HTR-8/SVneo (cell line): ENCODE results near the gene CENPB.
"Not testable (repeated sequence)": the region's sequence is repeated elsewhere in the genome, so short reads cannot be mapped to it uniquely, and the experiment has no call there.

Source experiments
- DNase-seq: peaks from one replicate; pipeline ENCODE4 v3.0.0; 2011; ENCODE audit warnings: low spot score, mixed read lengths; ENCODE audit not compliant: insufficient read length
- FAIRE-seq: peaks from 2 replicates; lab custom pipeline; 2011; peaks lifted over from hg19 to GRCh38; lab: Jason Lieb, UNC

Gene CENPB, protein sequence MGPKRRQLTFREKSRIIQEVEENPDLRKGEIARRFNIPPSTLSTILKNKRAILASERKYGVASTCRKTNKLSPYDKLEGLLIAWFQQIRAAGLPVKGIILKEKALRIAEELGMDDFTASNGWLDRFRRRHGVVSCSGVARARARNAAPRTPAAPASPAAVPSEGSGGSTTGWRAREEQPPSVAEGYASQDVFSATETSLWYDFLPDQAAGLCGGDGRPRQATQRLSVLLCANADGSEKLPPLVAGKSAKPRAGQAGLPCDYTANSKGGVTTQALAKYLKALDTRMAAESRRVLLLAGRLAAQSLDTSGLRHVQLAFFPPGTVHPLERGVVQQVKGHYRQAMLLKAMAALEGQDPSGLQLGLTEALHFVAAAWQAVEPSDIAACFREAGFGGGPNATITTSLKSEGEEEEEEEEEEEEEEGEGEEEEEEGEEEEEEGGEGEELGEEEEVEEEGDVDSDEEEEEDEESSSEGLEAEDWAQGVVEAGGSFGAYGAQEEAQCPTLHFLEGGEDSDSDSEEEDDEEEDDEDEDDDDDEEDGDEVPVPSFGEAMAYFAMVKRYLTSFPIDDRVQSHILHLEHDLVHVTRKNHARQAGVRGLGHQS

DNA sequence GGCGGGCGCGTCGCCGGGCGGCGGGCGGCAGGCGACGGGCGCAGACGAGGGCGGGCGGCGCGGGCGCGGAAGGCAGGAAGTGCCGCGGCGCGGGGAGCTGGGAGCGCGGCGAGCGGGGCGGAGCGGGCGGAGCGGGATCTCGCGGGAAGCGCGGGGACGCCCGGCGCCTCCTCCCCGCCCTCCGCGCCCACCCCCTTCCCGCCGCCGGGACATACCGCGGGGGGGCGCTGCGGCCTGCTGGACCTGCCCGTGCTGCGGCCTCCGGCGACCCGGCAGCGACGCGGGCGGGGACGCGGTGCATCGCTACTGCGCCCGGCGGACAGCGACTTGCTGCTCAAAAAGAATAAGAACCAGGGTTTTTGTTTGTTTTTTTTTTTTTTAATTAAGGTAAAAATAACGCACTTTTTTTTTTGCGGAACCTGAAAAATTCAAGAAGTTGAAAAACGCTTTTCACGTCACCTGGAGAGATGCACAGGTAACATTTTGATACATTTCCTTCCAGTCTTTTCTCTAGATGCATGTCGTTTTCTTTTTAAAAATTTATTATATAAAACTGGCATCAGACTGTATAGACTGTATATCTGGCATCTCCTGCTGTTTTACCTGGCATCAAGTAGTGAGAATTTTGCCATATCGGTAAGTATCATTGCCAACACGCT is at the start of gene CENPB:
Gene CENPB (minus strand): TSS at position 76 of the 659 bp plus-strand sequence. CDS start 257 bp downstream, outside the sequence.
- peak; percentile 88 for DNase-seq
- peak; percentile 91 for FAIRE-seq

DNA sequence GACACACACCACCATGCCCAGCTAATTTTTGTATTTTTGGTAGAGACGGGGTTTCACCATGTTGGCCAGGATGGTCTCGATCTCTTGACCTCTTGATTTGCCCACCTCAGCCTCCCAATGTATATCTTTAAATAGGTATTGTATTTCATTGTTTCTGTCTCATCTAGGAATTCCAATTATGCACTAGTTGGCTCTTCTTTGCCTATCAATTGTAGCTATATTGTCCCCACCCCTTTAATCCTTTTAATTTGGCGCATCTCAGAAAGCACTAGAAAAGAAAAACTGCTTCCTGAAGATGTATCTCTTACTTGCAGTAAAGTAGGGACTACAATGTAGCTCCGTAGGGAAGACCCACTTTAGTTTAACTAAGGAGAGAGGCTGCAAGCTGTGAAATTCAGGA is 49.6 kb upstream of the CENPB start:
- no peak for FAIRE-seq
- no peak for DNase-seq

DNA sequence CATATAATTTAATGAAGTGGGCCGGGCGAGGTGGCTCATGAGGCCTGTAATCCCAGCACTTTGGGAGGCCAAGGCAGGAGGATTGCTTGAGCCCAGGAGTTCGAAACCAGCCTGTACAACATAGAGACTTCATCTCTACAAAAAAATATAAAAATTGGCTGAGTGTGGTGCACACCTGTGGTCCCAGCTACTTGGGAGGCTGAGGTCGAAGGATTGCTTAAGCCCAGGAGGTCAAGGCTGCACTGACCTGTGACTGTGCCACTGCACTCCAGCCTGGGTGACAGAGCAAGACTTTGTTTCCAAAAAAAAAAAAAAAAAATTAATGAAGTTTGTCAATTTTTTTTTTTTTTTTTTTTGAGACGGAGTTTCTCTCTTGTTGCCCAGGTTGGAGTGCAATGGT is 43.4 kb upstream of the CENPB start:
- FAIRE-seq, DNase-seq: not testable (repeated sequence)

DNA sequence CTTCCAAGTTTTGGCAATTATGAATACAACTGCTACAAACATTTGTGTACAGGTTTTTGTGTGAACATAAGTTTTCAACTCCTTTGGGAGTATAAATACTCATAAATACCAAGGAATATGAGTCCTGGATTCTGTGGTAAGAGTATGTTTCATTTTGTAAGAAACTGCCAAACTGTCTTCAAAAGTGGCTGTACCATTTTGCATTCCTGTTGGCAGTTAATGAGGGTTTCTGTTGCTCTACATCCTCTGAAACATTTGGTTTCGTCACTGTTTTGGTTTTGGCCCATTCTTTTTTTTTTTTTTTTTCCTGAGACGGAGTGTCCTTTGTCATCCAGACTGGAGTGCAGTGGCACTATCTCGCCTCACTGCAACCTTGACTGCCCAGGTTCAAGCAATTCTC is 42.3 kb upstream of the CENPB start:
- DNase-seq (no peak), FAIRE-seq (no peak)

DNA sequence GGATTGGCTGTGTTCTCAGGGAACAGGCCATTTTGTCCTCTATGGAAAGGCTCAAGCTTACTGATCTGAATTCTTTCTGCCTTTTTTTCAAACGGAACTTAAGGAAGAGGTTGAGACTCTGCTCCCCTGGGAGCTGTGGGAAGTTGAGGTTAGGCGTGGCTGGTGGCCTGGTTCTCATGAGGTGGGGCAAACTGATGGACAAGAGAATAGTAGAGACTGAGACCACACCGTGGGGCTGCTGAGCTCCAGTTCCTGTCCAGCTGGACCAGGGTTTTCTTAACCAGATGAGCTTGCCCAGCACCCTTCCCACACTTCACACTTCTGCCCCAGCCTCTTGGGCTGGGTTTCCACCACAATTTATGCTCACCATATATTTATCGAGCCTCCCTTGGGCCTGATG is 39.9 kb upstream of the CENPB start:
- FAIRE-seq: no peak

DNA sequence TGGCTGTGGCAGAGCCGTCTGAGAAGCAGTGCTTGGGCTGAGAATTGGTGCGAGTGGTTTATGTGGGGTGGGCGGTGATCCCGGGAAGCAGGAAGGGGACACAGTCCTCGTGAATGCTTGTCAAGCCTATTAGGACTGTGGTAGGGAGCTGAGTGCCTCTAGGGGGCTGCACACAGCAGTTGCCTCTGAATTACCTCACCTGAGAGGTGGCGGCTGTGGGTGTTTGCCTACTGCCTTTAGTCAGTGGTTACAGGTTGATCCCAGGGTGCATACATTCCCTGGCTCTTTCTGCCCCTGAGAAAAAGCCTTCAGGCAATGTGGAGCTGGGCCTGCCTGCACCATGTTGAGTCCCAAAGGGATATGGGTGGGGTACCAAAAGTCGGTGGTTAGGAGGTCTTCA is 39.0 kb upstream of the CENPB start:
- DNase-seq (no peak), FAIRE-seq (no peak)

More for the DNA sequence above, 39.9 kb upstream of the CENPB start:
- no peak for DNase-seq

DNA sequence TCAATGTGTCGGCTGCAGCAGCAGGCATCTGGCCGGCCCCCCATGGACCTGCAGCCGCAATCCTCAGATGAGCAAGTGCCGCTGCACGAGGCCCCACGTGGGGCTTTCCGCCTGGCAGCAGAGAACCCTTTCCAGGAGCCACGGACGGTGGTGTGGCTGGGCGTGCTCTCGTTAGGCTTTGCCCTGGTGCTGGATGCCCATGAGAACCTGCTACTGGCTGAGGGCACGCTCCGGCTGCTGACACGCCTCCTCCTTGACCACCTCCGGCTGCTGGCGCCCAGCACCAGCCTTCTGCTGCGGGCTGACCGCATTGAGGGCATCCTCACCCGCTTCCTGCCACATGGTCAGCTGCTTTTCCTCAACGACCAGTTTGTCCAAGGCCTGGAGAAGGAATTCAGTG is 37.3 kb upstream of the CENPB start:
- FAIRE-seq: no peak

DNA sequence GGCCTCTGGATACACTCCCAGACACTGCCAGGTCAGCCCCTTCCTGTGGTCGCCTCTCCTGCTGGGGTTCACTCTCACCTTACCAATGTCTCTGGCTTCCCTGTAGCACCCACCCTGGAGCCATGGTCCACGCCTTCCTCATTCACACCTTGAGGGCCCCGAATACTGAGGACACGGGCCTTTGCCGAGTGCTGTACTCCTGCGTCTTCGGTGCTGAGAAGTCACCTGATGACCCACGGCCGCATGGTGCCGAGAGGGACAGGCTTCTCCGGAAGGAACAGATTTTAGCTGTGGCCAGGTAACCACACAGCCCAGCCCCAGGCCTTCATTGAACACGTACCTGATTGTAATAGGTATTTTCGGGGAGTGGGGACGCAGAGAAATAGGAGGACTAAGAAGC is 35.5 kb upstream of the CENPB start:
- DNase-seq: no peak
- no peak for FAIRE-seq

More for the DNA sequence above, 37.3 kb upstream of the CENPB start:
- no peak for DNase-seq

DNA sequence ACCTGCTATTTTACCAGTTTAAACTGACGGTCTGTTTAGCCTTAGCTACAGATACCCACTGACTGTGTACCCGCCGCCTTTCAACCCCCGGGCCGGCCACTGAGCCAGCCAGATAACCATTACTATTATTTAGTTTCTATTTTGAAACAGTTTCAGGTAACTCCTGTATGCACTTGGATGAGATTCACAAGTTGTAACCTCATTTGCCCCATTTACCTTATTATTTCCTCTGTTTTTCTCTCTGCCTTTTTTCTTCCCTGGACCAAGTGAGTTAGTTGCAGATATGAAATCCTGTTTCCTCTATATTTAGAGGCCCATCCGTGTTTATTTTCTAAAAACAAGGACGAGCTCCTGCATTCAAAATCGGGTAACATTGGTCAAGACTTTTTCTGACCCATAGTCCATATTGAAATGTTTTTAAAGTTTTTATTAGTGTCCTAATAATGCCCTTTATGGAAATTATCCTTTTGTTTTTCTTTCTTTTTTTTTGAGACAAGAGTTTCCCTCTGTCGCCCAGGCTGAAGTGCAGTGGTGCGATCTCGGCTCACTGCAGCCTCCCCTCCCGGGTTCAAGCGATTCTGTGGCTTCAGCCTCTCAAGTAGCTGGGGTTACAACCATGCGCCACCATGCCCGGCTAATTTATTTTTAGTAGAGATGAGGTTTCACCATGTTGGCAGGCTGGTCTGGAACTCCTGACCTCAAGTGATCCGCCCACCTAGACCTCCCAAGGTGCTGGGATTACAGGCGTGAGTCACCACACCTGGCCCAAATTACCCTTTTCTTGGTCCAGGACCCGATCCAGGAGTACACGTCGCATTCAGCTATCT is 34.6 kb upstream of the CENPB start:
- FAIRE-seq (no peak), DNase-seq (no peak)

DNA sequence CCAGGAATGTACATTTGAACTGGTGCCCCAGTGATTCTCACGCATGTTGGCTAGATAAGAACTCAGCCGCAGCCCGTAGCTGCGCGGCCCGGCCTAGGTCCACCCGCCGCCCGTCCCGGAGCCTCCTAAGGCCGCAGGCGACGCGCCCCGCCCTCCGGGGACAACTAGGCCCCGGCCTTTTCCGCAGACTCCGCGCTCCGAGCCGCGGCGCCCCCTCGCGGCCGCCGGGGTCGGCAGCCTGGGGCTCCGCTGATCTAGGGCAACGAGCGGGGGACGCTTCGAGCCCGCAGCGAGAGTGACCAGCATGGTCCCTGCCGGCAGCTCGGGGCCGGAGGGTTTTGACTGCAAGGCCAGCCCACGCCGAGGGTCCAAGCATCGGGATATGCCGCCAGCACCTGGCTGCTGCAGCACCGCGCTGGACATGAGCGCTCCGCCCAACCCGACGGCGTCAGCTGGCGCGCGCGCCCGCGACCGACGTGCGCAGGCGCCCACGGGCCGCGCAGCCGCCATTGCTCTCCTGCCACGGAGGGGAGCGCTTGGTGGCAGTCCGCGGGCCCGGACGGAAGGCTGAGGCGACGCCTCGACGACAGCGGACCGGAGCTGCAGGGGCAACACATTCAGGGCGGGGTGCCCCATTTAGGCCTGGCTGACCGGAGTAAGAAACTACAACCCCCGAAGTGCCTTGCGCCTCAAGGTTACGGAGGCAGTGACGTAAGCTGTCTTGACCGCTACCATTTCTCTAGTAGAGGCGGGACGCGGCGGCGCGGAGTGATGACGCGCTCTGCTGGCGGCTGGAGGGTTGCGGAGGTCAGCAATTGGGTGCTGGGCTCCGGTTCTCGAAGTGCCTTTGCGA is 33.7 kb upstream of the CENPB start, which contains the start of gene AP5S1:
Gene AP5S1 (plus strand): TSS at position 500 of the 853 bp plus-strand sequence. CDS start 1,571 bp downstream, outside the sequence.
- peak; percentile 94 for DNase-seq
- peak; percentile 92 for FAIRE-seq

DNA sequence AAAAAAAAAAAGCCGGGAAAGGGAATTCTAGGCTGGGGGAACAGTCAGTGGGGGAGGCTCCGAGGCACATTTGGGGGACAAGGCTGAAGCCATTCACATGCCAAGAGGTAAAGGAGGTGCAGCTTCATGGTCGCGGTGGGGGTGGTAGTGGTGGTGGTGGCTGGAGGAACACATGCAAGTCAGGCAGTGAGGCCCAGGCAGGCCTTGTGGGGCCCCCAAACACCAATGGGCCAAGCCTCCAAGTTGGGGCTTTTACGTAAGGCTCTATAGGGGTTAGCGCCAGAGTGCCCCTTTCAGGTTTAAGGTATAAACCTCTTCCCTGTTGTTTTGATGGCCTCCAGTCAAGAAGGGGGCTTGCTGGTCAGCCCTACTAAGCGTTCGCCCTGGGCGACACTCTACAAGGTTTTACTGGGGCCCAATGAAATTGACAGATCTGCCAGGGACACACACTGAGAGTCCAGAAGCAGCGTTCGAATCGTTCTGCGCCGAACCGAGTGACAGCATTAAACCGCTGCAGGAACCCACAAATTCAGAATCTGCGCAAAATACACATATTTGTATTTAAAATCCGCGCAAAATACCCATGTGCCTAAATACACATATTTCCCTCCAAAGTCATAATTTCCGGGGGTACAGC is 33.0 kb upstream of the CENPB start:
- no peak for FAIRE-seq
- DNase-seq: no peak

DNA sequence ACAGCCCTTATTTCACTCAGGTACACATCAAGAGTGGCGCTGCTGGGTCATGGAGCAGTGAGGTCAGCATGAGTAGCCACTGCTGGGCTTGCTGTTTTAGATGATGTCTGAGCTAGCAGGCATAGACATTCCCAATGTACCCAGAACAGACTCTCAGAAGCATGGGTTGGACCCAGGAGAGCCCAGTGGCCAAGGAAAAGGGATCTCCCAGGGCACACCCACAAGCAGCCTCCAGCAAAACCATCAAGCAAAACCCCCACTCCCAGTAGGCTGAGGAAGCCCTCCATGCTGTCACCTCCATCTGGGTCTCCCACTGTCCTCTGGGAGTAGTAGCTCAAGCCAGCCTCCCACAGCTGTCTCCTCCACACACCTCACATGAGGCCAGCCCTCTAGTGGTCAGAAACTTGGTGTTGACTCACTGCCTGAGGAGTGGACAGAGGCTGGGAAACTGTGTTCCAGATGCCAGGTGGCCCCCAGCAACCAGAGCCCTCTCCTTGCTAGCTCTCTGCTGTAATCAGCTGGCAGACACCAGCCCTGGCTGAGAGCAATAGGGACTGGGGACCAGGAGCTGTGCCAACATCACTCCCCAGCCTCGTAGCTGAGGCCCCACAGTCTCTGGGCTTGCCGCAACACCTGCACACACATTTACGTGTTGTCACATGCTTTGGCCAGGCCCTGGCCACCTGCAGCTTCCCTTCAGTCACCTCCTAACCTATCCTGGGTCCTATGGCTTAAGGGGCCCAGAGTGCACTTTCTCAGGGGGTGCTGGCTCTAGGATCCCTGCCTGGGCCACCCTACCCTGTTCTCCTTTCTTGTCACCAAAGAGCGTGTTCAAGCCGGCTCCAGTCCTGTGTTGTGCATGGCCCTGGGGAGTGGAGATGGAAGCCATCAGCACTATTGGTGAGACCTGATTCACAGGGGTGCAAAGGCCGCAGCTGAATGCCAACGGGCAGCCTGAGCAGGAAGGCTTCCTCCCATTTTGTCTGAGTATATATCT is 31.9 kb upstream of the CENPB start:
- DNase-seq: peak; percentile 83
- FAIRE-seq: peak; percentile 62

DNA sequence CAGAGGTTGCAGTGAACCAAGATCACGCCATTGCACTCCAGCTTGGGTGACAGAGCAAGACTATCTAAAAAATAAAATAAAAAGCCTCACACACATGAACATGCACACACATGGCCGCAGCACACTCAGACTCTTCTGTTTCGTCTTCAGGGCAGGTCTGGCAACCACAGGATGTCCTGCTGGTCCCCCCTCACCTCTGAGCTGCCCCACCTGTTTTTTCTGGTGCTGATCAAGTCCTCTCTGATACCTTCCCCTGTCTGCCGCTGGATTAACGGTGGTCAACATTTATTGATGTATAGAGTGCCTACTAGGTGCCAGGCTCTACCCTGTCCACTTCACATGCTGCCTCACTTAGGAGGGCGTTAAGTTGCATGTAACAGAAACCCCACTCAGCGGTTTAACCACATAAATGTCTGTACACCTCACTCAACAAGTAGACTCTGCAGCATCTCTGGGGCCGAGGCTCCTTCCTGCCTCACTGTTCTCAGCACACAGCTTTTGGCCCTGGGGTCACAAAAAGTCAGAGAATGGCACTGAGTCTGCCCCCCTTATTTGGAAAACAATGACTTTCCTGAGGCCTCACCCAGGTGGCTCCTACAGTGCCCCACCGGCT is 29.3 kb upstream of the CENPB start:
- no peak for FAIRE-seq
- no peak for DNase-seq

DNA sequence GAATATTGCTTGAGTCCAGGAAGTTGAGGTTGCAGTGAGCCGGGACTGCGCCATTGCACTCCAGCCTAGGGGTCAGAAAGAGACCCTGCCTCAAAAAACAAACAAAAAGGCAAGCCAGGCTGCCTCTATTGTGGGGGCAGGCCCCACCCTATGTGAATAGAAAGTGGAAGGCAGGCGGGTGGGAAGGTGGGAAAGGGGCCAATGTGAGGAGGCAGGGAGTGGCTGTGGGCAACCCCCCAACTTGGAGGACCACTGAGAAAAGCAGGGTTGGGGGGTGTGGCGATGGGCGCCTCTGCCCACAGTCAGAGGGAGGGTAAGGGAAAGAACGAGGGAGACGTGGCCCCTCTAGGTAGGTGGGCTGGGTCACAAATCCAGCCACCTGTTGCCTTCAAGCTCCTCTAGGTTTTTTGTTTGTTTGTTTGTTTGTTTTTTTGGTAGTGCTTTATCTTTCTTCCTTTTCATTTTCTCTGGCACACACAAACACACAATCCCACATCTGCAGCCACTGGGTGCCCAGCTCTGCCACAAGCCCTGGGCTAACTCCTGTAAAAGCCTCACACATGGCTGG is 28.5 kb upstream of the CENPB start:
- DNase-seq (no peak), FAIRE-seq (no peak)

DNA sequence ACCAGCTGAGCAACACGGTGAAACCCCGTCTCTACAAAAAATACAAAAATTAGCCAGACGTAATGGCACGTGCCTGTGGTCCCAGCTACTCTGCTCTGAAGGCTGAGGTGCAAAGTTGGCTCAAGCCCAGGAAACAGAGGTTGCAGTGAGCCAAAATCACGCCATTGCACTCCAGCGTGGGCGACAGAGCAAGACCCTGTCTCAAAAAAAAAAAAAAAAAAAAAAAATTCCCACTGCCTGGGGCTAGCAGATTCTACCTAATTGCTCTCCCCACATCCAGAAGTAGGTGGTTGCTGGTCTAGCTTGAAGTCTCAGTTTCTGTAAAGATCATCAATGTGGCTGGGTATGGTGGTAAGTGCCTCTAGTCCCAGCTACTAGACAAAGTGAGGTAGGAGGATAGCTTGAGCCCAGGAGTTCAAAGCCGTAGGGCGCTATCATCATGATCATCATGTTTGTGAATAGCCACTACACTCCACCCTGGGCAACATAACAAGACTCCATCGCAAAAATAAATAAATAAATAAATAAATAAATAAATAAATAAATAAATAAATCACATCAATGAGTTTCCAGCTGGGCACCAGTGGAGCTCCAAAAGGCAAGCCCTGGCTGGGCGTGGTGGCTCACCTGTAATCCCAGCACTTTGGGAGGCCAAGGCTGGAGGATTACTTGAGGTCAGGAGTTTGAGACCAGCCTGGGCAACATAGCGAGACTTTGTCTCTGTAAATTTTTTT is 27.5 kb upstream of the CENPB start:
- DNase-seq: no peak
- FAIRE-seq: no peak
